HuH-7 (cell line): ENCODE measurements around the gene STX10.
A peak's percentile ranks its signal among the peaks of the same experiment; 100 is the strongest.
"Not testable (repeated sequence)": the region's sequence is repeated elsewhere in the genome, so short reads cannot be mapped to it uniquely, and the experiment has no call there.

Experiments used
- DNase-seq: peaks from one replicate; pipeline ENCODE4 v3.0.0; 2011; ENCODE audit warnings: low spot score

The STX10 gene, protein sequence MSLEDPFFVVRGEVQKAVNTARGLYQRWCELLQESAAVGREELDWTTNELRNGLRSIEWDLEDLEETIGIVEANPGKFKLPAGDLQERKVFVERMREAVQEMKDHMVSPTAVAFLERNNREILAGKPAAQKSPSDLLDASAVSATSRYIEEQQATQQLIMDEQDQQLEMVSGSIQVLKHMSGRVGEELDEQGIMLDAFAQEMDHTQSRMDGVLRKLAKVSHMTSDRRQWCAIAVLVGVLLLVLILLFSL

DNA sequence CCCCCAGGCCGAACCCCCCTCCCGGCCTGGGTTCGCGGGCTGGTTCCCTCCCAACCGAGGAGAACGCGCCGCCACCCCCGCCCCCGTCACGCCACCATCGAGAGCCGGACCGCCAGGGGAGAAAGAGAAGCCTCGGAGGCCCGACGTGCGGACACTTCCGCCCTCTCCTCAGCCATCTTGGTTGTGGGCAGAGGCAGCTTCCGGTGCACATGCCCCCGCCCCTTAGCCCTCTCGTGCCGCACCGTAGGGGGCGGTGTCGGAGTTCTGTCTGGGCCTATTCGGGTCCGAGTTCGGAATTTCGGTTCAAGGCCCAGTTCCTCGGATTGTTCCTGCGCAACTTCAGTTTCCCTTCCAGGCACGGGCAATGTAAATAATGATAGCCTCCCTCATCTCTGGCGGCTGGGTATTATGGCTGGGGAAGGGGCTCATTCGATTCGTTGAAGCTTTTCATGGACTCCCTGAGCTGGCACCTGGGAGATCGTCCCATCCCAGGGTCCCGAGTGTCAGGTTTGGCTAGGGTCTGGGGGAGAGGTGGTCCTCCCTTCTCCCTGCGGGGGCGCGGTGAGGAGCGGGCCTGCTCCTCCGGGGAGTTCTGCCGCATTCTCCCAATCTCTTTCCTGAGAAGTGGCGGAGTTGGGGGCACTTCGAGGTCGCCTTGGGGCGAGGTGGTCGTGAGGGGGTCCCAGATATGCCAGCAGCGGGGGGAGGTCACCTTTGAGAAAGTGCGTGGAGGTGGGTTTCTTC is at the start of gene STX10, which contains the start of gene IER2:
Gene STX10, minus strand, starts transcription at position 189 of the 744 bp plus-strand sequence. CDS start 202 bp downstream, outside the sequence.
Gene IER2, plus strand, starts transcription at position 225 of the 744 bp plus-strand sequence. CDS start 2,776 bp downstream, outside the sequence.
- DNase-seq: peak; percentile 84

DNA sequence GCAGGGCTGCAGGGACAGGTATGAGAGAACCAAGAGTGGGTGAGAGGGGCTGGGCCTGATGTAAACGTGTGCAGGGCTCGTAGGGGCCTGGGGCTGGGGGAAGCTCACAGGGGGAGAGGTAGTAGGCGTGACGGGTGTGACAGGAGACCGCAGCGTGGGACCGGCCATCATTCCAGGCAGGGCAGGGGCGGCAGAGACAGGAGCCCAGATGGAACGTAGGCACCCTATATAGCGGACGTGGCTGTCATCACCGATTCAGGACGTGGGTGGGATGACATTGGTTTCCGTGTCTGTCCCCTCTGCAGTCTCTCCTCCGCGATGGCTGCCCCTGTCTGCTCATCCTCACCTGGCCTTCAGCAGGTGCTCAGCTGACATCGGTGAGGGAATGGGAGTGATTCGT is 48.5 kb upstream of the STX10 start:
- no peak for DNase-seq

DNA sequence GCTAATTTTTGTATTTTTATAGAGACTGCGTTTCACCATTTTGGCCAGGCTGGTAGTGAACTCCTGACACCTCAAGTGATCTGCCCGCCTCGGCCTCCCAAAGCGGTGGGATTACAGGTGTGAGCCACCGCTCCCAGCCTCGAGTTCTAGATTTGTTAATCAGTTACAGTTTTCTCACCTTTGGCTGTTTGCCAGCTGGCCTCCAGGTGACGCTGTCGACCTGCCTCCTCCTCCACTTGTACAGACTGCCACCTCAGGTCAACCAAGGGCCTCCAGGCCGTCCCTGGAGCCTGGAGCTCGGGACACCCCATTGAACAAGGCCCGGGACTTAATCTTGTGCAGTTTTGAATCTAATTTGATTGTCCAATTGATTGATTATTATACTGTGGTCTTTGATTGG is 45.5 kb upstream of the STX10 start:
- peak; percentile 71 for DNase-seq

DNA sequence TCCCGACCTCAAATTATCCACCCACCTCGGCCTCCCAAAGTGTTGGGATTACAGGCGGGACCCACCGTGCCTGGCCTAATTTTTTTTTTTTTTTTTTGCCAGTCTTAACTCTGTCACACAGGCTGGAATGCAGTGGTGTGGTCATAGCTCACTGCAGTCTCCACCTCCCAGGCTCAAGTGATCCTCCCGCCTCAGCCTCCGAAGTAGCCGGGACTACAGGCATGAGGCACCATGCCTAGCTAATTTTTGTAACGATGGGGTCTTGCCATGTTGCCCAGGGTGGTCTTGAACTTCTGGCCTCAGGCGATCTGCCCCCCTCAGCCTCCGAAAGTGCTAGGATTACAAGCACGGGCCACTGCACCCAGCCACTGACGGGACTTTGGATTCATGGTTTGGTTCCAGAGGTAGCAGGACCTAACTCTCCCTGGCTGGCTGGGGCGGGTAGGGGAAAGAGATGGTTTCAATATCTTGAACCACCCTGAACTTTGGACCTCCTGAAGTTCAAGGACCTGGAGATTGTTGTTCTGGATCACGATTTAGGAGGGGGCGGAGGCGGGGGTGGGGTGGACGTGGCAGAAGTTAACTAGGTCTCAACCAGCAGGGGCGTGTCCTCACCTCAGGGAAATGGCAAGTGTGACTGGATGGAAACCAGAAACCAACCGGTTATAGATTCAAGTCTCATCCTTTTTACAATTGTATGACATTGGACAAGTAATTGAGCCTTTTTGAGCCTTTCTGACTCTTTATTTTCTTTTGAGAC is 40.8 kb upstream of the STX10 start:
- DNase-seq: peak; percentile 56

DNA sequence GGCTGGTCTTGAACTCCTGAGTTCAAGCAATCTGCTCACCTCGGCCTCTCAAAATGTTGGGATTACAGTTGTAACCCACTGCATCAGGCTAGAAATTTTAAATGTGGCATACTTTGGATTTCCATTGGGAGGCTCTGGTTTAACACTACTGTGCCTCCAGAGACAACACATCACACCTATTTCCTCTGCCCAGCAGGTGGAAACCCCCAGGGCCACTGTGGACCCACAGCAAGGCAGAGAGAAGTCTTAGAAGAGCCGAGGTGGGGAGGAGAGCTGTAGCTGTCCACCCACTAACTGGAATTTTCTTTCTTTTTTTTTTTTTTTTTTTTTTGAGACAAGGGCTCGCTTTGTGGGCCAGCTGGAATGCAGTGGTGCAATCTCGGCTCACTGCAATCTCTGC is 39.4 kb upstream of the STX10 start:
- DNase-seq: no peak

DNA sequence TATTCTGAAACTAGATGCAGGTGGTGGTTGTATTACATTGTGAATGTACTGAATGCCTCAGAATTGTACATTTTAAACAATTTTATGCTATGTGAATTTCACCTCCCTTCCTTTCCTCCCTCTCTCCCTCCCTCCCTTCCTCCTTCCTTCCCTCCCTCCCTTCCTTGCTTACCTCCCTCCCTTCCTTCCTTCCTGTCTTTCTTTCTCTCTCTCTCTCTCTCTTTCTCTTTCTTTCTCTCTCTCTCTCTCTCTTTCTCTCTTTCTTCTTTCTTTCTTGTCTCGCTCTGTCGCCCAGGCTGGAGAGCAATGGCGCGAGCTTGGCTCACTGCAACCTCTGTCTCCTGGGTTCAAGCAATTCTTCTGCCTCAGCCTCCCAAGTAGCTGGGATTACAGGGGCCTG is 37.2 kb upstream of the STX10 start:
- DNase-seq: no peak

DNA sequence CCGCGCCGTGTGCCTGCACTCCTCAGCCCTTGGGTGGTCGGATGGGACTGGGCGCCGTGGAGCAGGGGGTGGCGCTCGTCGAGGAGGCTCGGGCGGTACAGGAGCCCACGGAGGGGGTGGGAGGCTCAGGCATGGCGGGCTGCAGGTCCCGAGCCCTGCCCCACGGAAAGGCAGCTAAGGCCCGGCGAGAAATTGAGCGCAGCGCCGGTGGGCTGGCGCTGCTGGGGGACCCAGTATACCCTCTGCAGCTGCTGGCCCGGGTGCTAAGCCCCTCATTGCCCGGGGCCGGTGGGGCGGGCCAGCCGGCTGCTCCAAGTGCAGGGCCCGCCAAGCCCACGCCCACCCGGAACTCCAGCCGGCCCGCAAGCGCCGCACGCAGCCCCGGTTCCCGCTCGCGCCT is 36.5 kb upstream of the STX10 start:
- not testable (repeated sequence) for DNase-seq

DNA sequence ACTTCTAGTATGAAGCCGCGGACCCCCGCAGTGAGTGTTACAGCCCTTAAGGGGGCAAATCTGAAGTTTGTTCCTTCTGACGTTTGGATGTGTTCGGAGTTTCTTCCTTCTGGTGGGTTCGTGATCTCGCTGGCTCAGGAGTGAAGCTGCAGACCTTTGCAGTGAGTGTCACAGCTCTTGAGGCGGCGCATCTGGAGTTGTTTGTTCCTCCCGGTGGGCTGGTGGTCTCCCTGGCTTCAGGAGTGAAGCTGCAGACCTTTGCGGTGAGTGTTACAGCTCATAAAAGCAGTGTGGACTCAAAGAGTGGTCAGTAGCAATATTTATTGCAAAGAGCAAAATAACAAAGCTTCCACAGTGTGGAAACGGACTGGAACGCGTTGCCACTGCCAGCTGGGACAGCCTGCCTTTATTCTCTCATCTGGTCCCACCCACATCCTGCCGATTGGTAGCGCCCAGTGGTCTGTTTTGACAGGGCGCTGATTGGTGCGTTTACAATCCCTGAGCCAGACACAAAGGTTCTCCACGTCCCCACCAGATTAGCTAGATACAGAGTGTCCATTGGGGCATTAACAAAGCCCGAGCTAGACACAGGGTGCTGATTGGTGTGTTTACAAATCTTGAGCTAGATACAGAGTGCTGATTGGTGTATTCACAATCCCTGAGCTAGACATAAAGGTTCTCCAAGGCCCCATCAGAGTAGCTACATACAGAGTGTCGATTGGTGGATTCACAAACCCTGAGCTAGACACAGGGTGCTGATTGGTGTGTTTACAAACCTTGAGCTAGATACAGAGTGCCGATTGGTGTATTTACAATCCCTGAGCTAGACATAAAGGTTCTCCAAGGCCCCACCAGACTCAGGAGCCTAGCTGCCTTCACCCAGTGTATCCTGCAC is 35.8 kb upstream of the STX10 start:
- DNase-seq: not testable (repeated sequence)

DNA sequence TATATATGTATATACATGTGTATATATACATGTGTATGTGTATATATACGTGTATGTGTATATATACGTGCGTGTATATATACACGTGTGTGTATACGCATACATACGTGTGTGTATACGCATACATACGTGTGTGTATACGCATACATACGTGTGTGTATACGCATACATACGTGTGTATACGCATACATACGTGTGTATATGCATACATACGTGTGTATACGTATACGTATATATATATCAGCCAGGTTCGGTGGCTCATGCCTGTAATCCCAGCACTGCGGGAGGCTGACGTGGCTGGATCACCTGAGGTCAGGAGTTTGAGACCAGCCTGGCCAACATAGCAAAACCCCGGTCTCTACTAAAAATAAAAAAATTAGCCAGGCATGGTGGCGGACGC is 34.8 kb upstream of the STX10 start:
- DNase-seq: not testable (repeated sequence)

DNA sequence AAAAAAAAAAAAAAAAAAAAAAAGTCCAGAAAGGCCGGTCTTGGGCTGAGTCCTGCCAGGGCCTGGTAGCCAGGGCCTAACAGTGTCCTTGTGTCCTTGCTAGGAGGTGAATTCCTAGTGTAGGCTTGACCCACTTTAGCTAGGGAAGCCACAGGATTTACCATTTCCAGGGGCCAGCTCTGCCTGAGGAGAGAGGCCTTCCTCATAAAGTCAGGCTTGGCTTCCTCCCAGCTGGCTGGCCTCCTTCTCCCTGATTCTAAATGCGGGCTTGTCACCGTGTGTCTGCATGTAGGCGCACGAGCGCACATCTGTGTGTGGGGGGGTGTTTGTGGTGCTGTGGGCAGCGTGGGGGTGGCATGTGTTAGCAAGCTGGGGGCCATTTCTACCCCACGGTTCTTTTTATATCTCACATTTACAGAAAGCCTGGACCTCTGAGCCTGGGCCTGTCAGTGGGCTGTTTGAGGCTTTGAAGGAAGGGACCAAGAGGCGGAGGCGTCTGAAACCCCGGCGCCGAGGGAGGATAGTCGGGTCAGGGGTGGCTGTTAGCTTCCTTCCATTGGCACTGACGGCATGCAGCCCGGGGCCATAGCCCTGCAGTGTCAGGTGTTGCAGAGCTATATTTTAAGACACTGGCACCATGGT is 31.7 kb upstream of the STX10 start:
- no peak for DNase-seq

DNA sequence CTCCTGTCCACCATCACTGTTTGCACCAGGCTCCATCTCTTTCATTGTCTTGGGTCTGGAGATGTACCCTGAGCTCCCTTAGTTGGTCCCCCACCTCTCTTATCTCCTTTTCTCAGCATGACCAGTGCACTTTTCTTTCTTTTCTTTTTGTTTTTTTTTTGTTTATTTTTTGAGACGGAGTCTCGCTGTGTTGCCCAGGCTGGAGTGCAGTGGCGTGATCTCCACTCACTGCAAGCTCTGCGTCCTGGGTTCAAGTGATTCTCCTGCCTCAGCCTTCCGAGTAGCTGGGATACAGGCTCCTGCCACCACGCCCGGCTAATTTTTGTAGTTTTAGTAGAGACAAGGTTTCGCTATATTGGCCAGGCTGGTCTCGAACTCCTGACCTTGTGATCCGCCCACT is 28.1 kb upstream of the STX10 start:
- DNase-seq: not testable (repeated sequence)

DNA sequence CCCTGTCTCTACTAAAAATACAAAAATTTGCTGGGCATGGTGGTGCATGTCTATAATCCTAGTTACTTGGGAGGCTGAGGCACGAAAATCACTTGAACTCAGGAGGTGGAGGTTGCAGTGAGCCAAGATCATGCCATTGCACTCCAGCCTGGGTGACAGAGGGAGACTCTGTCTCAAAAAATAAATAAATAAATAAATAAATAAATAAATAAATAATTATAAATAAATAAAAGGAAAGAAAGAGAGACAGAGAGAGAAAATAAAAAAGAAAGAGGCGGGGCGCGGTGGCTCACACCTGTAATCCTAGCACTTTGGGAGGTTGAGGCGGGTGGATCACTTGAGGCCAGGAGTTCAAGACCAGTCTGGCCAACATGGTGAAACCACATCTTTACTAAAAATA is 27.4 kb upstream of the STX10 start:
- DNase-seq: not testable (repeated sequence)

DNA sequence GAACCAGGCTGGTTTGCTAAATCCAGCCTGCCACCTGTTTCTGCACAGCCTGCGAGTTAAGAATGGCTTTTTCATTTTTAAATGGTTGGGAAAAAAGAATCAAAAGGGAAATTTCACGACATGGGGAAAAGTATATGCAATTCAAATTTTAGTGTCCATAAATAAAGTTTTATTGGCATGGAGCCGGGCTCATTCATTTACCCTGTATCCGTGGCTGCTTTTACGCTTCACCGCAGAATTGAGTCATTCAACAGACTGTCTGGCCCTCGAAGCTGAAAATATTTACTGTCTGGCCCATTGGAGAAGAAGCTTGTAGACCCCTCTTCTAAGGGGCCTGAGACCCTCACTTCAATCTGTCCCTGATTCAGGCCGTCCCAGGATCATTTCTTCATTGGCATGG is 26.2 kb upstream of the STX10 start:
- no peak for DNase-seq

DNA sequence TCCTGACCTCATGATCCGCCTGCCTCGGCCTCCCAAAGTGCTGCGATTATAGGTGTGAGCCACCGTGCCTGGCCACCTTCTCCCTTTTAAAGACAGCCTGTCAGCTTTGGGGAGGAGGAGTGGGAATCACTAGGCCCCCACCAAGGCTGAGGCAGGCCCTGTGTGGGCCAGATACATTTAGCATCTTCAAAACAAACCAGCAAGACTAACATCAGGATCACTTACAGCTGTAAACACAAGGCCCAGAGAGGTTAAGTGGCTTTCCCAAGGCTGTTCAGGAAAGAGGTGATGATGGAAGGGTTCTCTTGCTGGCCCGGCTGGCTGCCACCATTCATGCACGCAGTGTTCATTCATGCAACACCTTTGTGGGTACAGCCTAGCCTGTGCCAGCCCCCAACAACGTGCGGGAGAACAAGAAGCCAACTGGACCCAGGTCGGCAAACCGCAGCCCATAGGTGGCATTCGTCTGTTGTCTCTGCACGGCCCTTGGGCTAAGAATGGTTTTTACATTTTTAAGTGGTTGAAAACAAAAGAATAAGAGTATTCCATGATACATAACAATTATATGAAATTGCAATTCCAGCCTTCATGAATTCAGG is 23.1 kb upstream of the STX10 start:
- DNase-seq: no peak

DNA sequence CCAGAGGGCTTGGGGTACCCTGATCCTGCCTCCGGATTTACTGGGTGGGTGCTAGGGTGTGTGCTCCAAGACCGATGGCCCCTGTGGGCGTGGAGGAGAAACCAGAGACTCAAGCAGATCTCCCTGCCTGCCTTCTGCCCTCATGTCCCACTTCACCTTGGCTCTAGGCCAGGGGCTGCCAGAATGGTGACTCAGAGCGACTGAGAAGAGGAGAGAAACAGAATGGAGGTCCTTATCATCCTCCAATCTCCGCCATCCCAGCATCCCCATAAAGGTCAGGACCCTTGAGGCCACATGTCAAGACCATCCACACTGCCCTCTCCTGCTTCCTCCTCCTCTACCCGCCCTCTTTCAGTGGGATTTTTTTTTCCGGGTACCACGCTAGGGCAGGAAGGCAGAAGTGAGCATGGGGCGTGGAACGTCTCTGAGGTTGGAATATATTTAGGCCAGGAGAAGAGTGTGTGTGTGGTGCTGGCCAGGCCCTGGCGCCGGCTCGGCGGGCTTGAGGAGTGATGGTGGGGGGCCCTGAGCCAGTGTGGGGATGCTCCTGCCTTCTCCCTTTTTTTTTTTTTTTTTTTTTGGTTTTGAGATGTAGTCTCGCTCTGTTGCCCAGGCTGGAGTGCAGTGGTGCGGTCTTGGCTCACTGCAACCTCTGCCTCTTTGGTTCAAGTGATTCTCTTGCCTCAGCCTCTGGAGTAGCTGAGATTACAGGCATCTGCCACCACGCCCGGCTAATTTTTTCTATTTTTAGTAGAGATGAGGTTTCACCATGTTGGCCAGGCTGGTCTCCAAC is 22.4 kb upstream of the STX10 start:
- no peak for DNase-seq

DNA sequence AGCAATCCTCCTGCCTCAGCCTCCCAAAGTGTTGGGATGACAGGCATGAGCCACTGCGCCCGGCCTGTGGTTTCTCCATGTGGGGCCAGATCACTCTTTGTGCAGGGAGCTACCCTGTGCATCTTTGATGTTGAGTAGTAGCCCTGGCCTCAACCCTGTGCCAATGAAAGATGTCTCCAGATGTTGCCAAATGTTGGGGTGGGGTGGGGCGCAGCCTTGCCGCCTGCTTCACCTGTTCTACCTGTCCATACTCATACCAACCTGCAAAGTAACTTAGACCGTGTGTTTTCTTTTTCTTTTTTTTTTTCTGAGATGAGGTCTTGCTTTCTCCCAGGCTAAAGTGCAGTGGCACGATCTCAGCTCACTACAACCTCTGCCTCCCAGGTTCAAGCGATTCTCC is 21.0 kb upstream of the STX10 start:
- no peak for DNase-seq

DNA sequence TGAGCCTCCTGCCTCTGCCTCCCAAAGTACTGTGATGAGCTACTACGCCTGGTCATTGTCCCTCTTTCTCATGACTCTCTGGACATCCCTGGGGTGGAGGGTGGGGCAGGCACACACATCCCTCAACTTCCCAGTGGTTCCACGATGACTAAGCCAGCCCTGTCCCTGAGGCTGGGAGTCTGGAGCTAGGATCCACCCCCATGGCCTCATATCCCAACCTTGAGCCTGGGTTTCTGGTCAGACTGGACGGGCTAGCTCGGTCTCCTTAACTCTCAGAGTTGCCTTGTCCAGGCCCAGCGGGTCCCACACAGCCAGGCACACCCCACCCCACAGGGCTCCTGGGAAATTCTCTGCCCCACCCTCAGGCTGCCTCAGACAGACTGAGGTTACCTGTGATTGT is 19.6 kb upstream of the STX10 start:
- DNase-seq: no peak

DNA sequence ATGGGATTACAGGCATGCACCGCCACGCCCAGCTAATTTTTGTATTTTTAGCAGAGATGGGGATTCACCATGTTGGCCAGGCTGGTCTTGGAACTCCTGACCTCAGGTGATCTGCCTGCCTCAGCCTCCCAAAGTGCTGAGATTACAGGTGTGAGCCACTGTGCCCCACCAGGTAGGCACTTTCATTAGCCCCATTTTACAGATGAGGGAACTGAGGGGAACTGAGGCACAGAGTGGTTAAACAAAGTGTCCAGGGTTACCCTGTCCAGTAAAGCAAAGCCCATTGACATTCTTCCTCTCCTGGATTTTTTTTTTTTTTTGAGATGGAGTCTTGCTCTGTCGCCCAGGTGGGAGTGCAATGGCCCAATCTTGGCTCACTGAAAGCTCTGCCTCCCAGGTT is 16.0 kb upstream of the STX10 start:
- not testable (repeated sequence) for DNase-seq

DNA sequence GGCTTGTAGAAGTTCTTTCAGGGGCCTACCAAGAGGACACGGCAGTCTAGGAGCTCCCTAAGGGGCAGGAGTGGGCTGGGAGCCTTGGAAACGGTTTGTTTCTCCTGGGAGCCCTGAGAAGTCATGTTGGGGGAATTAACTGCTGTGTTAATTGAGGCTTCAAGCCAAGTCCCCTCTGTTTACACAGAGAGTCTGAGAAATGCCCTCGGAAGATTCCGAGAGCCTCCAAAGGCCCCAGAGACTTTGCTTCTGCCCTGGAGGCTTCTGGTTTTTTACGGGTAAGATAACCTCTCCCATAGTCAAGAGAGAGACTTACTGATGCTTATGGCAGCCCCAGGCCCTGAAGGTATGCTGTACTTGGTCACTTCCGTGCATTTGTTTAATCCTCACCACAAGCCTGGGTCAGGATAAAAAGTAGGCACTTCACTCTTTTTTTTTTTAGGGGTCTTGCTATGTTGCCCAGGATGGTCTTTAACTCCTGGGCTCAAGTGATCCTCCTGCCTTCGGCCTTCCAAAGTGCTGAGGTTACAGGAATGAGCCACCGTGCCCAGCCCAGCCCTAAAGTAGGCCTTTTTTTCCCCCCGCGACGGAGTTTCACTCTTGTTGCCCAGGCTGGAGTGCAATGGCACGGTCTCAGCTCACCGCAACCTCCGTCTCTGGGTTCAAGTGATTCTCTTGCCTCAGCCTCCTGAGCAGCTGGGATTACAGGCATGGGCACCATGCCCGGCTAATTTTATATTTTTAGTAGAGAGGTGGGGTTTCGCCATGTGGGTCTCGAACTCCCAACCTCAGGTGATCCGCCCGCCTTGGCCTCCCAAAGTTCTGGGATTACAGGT is 15.2 kb upstream of the STX10 start:
- no peak for DNase-seq
